Measurements from ENCODE around the gene MSANTD1. TPM values are rescaled to one million over a fixed set of nuclear protein-coding genes. Genes with fewer than 3 reads are reported as not detected.

MSANTD1 gene
- total RNA-seq, 4 donors from 2014 or later = 0.19 to 0.51 TPM; not detected in 2

DNA sequence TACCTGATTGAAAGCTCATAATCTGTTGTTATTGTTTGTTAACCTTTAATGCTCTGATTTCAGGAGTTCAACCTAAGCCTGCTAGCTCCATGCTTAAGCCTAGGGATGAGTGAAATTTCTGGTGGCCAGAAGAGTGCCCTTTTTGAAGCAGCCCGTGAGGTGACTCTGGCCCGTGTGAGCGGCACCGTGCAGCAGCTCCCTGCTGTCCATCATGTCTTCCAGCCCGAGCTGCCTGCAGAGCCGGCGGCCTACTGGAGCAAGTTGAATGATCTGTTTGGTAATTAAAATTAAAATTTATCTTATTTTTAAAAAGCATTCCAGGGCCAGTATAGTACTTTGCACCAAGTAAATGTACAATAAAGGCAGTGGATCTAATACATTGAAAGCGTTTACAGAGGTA, 37.1 kb upstream of the MSANTD1 start:
- TF ChIP-seq CTCF (IDR thresholded peaks at IDR 0.05; ENCODE audit: low read depth) = no peak

GRCh38 chr4:3212391-3213105, 36.4 kb upstream of the MSANTD1 start:
- no peak for TF ChIP-seq CTCF (IDR thresholded peaks at IDR 0.05; ENCODE audit: low read depth)

GRCh38 chr4:3213106-3213425, 35.9 kb upstream of the MSANTD1 start:
- TF ChIP-seq CTCF (IDR thresholded peaks at IDR 0.05; ENCODE audit: low read depth) = no peak

GRCh38 chr4:3213661-3214250, 35.2 kb upstream of the MSANTD1 start:
- TF ChIP-seq CTCF (IDR thresholded peaks at IDR 0.05; ENCODE audit: low read depth) = no peak

- TF ChIP-seq CTCF (IDR thresholded peaks at IDR 0.05; ENCODE audit: low read depth) = no peak
Observed at GRCh38 chr4:3215256-3215655, 33.7 kb upstream of the MSANTD1 start.

- no peak for TF ChIP-seq CTCF (IDR thresholded peaks at IDR 0.05; ENCODE audit: low read depth)
Observed at GRCh38 chr4:3215733-3216132, 33.2 kb upstream of the MSANTD1 start.

DNA sequence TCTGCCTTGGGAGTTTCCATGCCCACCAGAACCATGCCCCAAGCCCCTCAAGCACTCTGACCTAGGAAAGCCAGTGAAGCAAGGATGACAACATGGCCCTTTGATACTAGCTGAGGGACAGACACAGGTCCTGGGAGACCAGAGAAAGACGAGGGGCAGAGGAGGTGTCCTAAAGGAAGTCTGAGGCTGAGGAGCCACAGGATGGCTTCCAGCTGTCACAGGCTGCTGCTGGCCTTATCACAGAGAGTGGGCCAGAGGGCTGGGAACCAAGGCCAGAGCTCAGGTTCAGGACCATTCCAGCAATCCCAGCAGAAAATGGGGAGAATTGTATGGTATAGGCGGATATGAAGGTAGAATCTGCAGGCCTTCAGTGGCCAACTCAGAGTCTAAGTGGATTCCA, 31.7 kb upstream of the MSANTD1 start:
- no peak for TF ChIP-seq CTCF (IDR thresholded peaks at IDR 0.05; ENCODE audit: low read depth)

All from subcutaneous adipose tissue (tissue), 4 donors.